Measurements from ENCODE around the gene KLF3.

KLF3 gene

GRCh38 chr4:38675146-38676121 lies 11.4 kb downstream of the KLF3 start (continued):
- TF ChIP-seq ZNF704 (tag by site-specific recombination; IDR thresholded peaks at IDR 0.05) (no peak), TCF7L2 (IDR thresholded peaks at IDR 0.05; ENCODE audit: borderline replicate concordance, low read depth, low read length) (no peak), ZNF785 (tag by site-specific recombination; IDR thresholded peaks at IDR 0.05) (no peak)

GRCh38 chr4:38676986-38677385 lies 13.0 kb downstream of the KLF3 start:
- Histone ChIP-seq H3K27ac (ENCODE audit: extremely low read depth, low read depth, low read length) (no peak overlapping the region), H3K4me1 (ENCODE audit: control insufficient read depth, insufficient read depth, low read length) (peaks cover 9% of the 10 kb centered on the region), H3K36me3 (ENCODE audit: control insufficient read depth in 2 of 2, insufficient read depth in 1 of 2, low read length in 2 of 2) (peaks cover 0 to 22% of the 10 kb centered on the region in 2 experiments; a peak in 1 of 3 replicates), H3K4me3 (ENCODE audit: low read depth, low read length) (no peak overlapping the region), H3K9me3 (ENCODE audit: control insufficient read depth, insufficient read depth, low read depth, low read length) (no peaks in the 10 kb centered on the region)
- TF ChIP-seq ZNF140 (tag by site-specific recombination; IDR thresholded peaks at IDR 0.05) (no peak), ZNF544 (tag by site-specific recombination; IDR thresholded peaks at IDR 0.05) (no peak), IKZF3 (tag by site-specific recombination; IDR thresholded peaks at IDR 0.05) (no peak)
- POLR2A ChIA-PET, result interaction anchor here (0.7 kb wide), 1 partner anchor 27 kb away, joined by 5 read pairs; no protein-coding TSS in a partner anchor
- CTCF ChIA-PET, result interaction anchor here (0.6 to 4.2 kb wide), 6 partner anchors 24 to 496 kb away, joined by 3 to 33 read pairs (median 3); no protein-coding TSS in a partner anchor

GRCh38 chr4:38677441-38677840 lies 13.4 kb downstream of the KLF3 start:
- H3K27ac ChIP-seq (ENCODE audit: extremely low read depth, low read depth, low read length), result no peak overlapping the region
- H3K4me3 ChIP-seq (ENCODE audit: low read depth, low read length), result no peak overlapping the region
- ChIA-PET POLR2A (interaction anchor here (0.7 kb wide), 1 partner anchor 27 kb away, joined by 5 read pairs; no protein-coding TSS in a partner anchor), CTCF (interaction anchor here (0.6 to 4.2 kb wide), 2 partner anchors 29 to 497 kb away, joined by 3 to 33 read pairs; no protein-coding TSS in a partner anchor)
- TF ChIP-seq ZNF138 (tag by site-specific recombination; IDR thresholded peaks at IDR 0.05; ENCODE audit: borderline replicate concordance) (no peak), ZBTB6 (tag by site-specific recombination; IDR thresholded peaks at IDR 0.05) (no peak), IKZF3 (tag by site-specific recombination; IDR thresholded peaks at IDR 0.05) (no peak), ZNF704 (tag by site-specific recombination; IDR thresholded peaks at IDR 0.05) (no peak), ZNF596 (tag by site-specific recombination; IDR thresholded peaks at IDR 0.05) (no peak), ZNF621 (tag by site-specific recombination; IDR thresholded peaks at IDR 0.05) (no peak), ZNF132 (tag by site-specific recombination; IDR thresholded peaks at IDR 0.05; ENCODE audit: borderline replicate concordance) (no peak), ZNF707 (tag by site-specific recombination; IDR thresholded peaks at IDR 0.05) (no peak), ZNF560 (tag by site-specific recombination; IDR thresholded peaks at IDR 0.05; ENCODE audit: borderline replicate concordance) (no peak), OSR2 (tag by site-specific recombination; IDR thresholded peaks at IDR 0.05) (no peak), ZNF19 (tag by site-specific recombination; IDR thresholded peaks at IDR 0.05; ENCODE audit: low read depth) (no peak)
- peaks cover 0 to 26% of the 10 kb centered on the region in 2 experiments; a peak in 1 of 3 replicates for H3K36me3 ChIP-seq (ENCODE audit: control insufficient read depth in 2 of 2, insufficient read depth in 1 of 2, low read length in 2 of 2)
- no peaks in the 10 kb centered on the region for H3K9me3 ChIP-seq (ENCODE audit: control insufficient read depth, insufficient read depth, low read depth, low read length)
- peaks cover 8% of the 10 kb centered on the region for H3K4me1 ChIP-seq (ENCODE audit: control insufficient read depth, insufficient read depth, low read length)
